Skeletal muscle tissue (tissue), 4 donors: ENCODE measurements around the gene NYAP2. TPM values are rescaled to one million over a fixed set of nuclear protein-coding genes. Genes with fewer than 3 reads are reported as not detected.

Experiments used
- H3K27ac ChIP-seq: one replicate; pipeline ENCODE4 v1.7.0; 2013; ENCODE audit warnings: mild to moderate bottlenecking, low read depth, low read length, inconsistent platforms
- H3K27me3 ChIP-seq, 3 donors: one replicate each; pipeline ENCODE4 v1.7.0; 2013; ENCODE audit warnings: low read length in 3 of 3; ENCODE audit not compliant: control insufficient read depth in 3 of 3, insufficient read depth in 3 of 3
- H3K36me3 ChIP-seq, 3 donors: one replicate each; pipeline ENCODE4 v1.7.0; 2013; ENCODE audit warnings: low read length in 3 of 3; ENCODE audit not compliant: control insufficient read depth in 3 of 3, insufficient read depth in 3 of 3
- H3K4me1 ChIP-seq, 3 donors: one replicate each; pipeline ENCODE4 v1.7.0; 2013; ENCODE audit warnings: low read length in 3 of 3, mild to moderate bottlenecking in 3 of 3; ENCODE audit not compliant: control insufficient read depth in 3 of 3, insufficient read depth in 3 of 3
- H3K4me3 ChIP-seq, 3 donors: one replicate each; pipeline ENCODE4 v1.7.0; 2013; ENCODE audit warnings: low read length in 3 of 3
- H3K9ac ChIP-seq, 3 donors: one replicate each; pipeline ENCODE4 v1.7.0; 2013; ENCODE audit warnings: low read length in 3 of 3, mild to moderate bottlenecking in 3 of 3, moderate library complexity in 2 of 3, low read depth in 1 of 3
- H3K9me3 ChIP-seq, 3 donors: one replicate each; pipeline ENCODE4 v1.7.0; 2013; ENCODE audit warnings: low read length in 3 of 3; ENCODE audit not compliant: control insufficient read depth in 3 of 3
- total RNA-seq: library from RNA; depleted of rRNA; stranded (reverse); fragments of >200 nt; gene quantifications from one replicate; pipeline ENCODE4 v1.2.3, GENCODE V29; 2014
- donor health status: Osteomylitis.

NYAP2 gene
- total RNA-seq, 1 donor from 2014 or later = 0.52 TPM

- H3K36me3 ChIP-seq = no peaks in the 10 kb centered on the region
- no peak overlapping the region for H3K4me3 ChIP-seq
- H3K27ac ChIP-seq = no peak overlapping the region
- no peaks in the 10 kb centered on the region for H3K4me1 ChIP-seq
- no peak overlapping the region for H3K9ac ChIP-seq
- H3K27me3 ChIP-seq = no peaks in the 10 kb centered on the region
- no peaks in the 10 kb centered on the region for H3K9me3 ChIP-seq
These were observed 231.5 kb downstream of the NYAP2 start for GRCh38 chr2:225630824-225631533.

GRCh38 chr2:225632351-225632750 lies 232.8 kb downstream of the NYAP2 start:
- no peak overlapping the region for H3K4me3 ChIP-seq

GRCh38 chr2:225636558-225636957 lies 237.0 kb downstream of the NYAP2 start:
- Histone ChIP-seq H3K4me1 (no peaks in the 10 kb centered on the region), H3K4me3 (no peak overlapping the region), H3K9ac (no peak overlapping the region), H3K27ac (no peak overlapping the region), H3K27me3 (no peaks in the 10 kb centered on the region), H3K9me3 (no peaks in the 10 kb centered on the region), H3K36me3 (no peaks in the 10 kb centered on the region)

More at GRCh38 chr2:225632351-225632750, 232.8 kb downstream of the NYAP2 start:
- no peak overlapping the region for H3K27ac ChIP-seq
- H3K36me3 ChIP-seq = no peaks in the 10 kb centered on the region
- no peaks in the 10 kb centered on the region for H3K9me3 ChIP-seq
- H3K4me1 ChIP-seq = no peaks in the 10 kb centered on the region
- no peaks in the 10 kb centered on the region for H3K27me3 ChIP-seq
- H3K9ac ChIP-seq = no peak overlapping the region

- Histone ChIP-seq H3K4me3 (no peak overlapping the region), H3K4me1 (no peaks in the 10 kb centered on the region), H3K27ac (no peak overlapping the region), H3K36me3 (no peaks in the 10 kb centered on the region), H3K9me3 (no peaks in the 10 kb centered on the region), H3K27me3 (no peaks in the 10 kb centered on the region), H3K9ac (no peak overlapping the region)
These were observed 237.7 kb downstream of the NYAP2 start for GRCh38 chr2:225637259-225637658.

GRCh38 chr2:225640550-225640949 lies 241.0 kb downstream of the NYAP2 start:
- H3K4me3 ChIP-seq = no peak overlapping the region
- H3K36me3 ChIP-seq = no peaks in the 10 kb centered on the region
- no peaks in the 10 kb centered on the region for H3K27me3 ChIP-seq
- no peak overlapping the region for H3K9ac ChIP-seq
- no peaks in the 10 kb centered on the region for H3K9me3 ChIP-seq
- no peak overlapping the region for H3K27ac ChIP-seq
- H3K4me1 ChIP-seq = no peaks in the 10 kb centered on the region

- H3K9me3 ChIP-seq = no peaks in the 10 kb centered on the region
- H3K9ac ChIP-seq = no peak overlapping the region
- no peaks in the 10 kb centered on the region for H3K27me3 ChIP-seq
- H3K27ac ChIP-seq = no peak overlapping the region
- H3K4me1 ChIP-seq = no peaks in the 10 kb centered on the region
- H3K4me3 ChIP-seq = no peak overlapping the region
- H3K36me3 ChIP-seq = no peaks in the 10 kb centered on the region
These were observed 249.8 kb downstream of the NYAP2 start for GRCh38 chr2:225649274-225649673.

- H3K4me1 ChIP-seq = no peaks in the 10 kb centered on the region
- H3K27me3 ChIP-seq = no peaks in the 10 kb centered on the region
These were observed 250.5 kb downstream of the NYAP2 start for GRCh38 chr2:225650041-225650440.

GRCh38 chr2:225660262-225661131 lies 261.0 kb downstream of the NYAP2 start:
- no peak overlapping the region for H3K9ac ChIP-seq
- H3K36me3 ChIP-seq = no peaks in the 10 kb centered on the region
- H3K27ac ChIP-seq = no peak overlapping the region
- H3K27me3 ChIP-seq = no peaks in the 10 kb centered on the region
- no peaks in the 10 kb centered on the region for H3K9me3 ChIP-seq
- H3K4me3 ChIP-seq = no peak overlapping the region
- no peaks in the 10 kb centered on the region for H3K4me1 ChIP-seq

More at GRCh38 chr2:225650041-225650440, 250.5 kb downstream of the NYAP2 start:
- no peaks in the 10 kb centered on the region for H3K36me3 ChIP-seq
- H3K9ac ChIP-seq = no peak overlapping the region
- H3K4me3 ChIP-seq = no peak overlapping the region
- H3K27ac ChIP-seq = no peak overlapping the region
- no peaks in the 10 kb centered on the region for H3K9me3 ChIP-seq

GRCh38 chr2:225662101-225662500 lies 262.6 kb downstream of the NYAP2 start:
- Histone ChIP-seq H3K4me1 (no peaks in the 10 kb centered on the region), H3K9ac (no peak overlapping the region), H3K4me3 (no peak overlapping the region), H3K9me3 (no peaks in the 10 kb centered on the region), H3K27ac (no peak overlapping the region), H3K27me3 (no peaks in the 10 kb centered on the region), H3K36me3 (no peaks in the 10 kb centered on the region)

GRCh38 chr2:225667445-225667844 lies 267.9 kb downstream of the NYAP2 start:
- Histone ChIP-seq H3K4me1 (peaks cover 0 to 5% (median 0%) of the 10 kb centered on the region in 3 donors), H3K27me3 (no peaks in the 10 kb centered on the region), H3K27ac (no peak overlapping the region), H3K9me3 (no peaks in the 10 kb centered on the region), H3K36me3 (no peaks in the 10 kb centered on the region), H3K4me3 (no peak overlapping the region), H3K9ac (no peak overlapping the region)
